Left lung (tissue), 10 donors: ENCODE data around the gene STMP1. TPM values are rescaled to one million over a fixed set of nuclear protein-coding genes. Genes with fewer than 3 reads are reported as not detected.

Source experiments
- ATAC-seq: fragments of 200-7000 bp; cut with Tn5 transposase; one replicate; pipeline ENCODE4 v1.9.1; 2020; ENCODE audit warnings: moderate library complexity
- DNase-seq, 4 donors: peaks; one replicate each; pipeline ENCODE4 v3.0.0-alpha.2; 2013 to 2020
- H3K27ac ChIP-seq, 2 donors: fragments of 200-600 bp; sonication (generic) in 1 of 2; one replicate each; pipeline versions ENCODE4 v1.5.0 to v1.8.0; 2020 to 2021
- H3K27me3 ChIP-seq, 2 donors: fragments of 200-600 bp; sonication (generic) in 1 of 2; one replicate each; pipeline versions ENCODE4 v1.5.0 to v1.8.0; 2020 to 2021
- H3K36me3 ChIP-seq, 2 donors: fragments of 200-600 bp; sonication (generic) in 1 of 2; one replicate each; pipeline versions ENCODE4 v1.5.0 to v1.8.0; 2020 to 2021
- H3K4me1 ChIP-seq, 2 donors: fragments of 200-600 bp; one replicate each; pipeline ENCODE4 v1.8.0; 2021
- H3K4me3 ChIP-seq, 2 donors: fragments of 200-600 bp; sonication (generic) in 1 of 2; one replicate each; pipeline versions ENCODE4 v1.5.0 to v1.8.0; 2020 to 2021; ENCODE audit warnings: mild to moderate bottlenecking in 1 of 2
- H3K9me3 ChIP-seq, 2 donors: fragments of 200-600 bp; sonication (generic) in 1 of 2; one replicate each; pipeline versions ENCODE4 v1.5.0 to v1.8.0; 2020 to 2021
- intact Hi-C, 2 donors: fragments of 100-400 bp; cut with DNase I; formaldehyde crosslinking; loops; one replicate each; pipeline versions ENCODE4 v1.11.2 to v1.14.2; 2022
- polyA plus RNA-seq, 6 donors: library from polyadenylated mRNA; unstranded; fragments of 120-200 nt; gene quantifications; one replicate each; pipeline ENCODE4 v1.2.1, GENCODE V29; 2013; ENCODE audit not compliant: insufficient read length in 6 of 6
- total RNA-seq, 2 donors: library from RNA; stranded (reverse); fragmentation: NEBNext Ultra II Directional; extraction: Animal tissue kit (Norgen Biotek cat#: 25700); gene quantifications; one replicate each; pipeline ENCODE4 v1.2.1, GENCODE V29; 2021
- TF ChIP-seq, protein P1 (sequence below), 2 donors: fragments of 200-600 bp; sonication (generic) in 1 of 2; IDR thresholded peaks; one replicate each; pipeline versions ENCODE4 v1.5.0 to v1.8.0; 2021; ENCODE audit warnings: antibody characterized with exemption in 2 of 2
- donor health status: DM: no; HTN: yes; CAD: no.
- donor health status: DM: no; HTN: no; CAD: no.

The STMP1 gene
- total and polyA plus RNA-seq, 8 donors: 35.0 to 81.6 (median 70.0) TPM

DNA sequence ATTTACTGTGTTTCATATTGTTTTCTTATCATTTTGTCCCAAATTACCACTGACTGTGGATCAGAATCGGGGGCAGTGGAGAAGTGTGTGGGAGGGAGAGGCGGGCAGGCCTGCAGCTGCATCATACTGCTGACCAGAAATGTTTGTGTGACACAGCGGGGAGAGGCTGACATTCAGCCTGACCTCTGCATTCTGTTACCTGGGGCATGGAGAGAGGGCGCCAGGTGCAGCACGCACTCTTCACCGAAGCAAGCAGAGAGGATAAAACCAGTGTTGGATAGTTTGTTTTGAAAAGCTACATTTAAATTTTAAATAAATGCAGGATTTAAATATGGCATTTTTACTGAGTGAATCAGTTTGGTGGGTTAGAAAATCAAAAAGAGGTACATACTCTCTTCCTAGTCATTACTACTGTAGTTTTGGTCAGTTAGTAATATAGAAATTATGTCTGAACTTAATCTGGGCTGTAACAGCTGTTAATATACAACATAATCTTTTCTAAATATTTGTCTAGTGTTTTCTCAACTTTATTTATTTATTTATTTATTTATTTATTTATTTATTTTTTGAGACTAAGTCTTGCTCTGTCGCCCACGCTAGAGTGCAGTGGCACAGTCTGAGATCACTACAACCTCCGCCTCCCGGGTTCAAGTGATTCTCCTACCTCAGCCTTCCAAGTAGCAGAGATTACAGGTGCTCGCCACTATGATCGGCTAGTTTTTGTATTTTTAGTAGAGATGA is 8.8 kb upstream of the STMP1 start:
- TF ChIP-seq, protein P1, sequence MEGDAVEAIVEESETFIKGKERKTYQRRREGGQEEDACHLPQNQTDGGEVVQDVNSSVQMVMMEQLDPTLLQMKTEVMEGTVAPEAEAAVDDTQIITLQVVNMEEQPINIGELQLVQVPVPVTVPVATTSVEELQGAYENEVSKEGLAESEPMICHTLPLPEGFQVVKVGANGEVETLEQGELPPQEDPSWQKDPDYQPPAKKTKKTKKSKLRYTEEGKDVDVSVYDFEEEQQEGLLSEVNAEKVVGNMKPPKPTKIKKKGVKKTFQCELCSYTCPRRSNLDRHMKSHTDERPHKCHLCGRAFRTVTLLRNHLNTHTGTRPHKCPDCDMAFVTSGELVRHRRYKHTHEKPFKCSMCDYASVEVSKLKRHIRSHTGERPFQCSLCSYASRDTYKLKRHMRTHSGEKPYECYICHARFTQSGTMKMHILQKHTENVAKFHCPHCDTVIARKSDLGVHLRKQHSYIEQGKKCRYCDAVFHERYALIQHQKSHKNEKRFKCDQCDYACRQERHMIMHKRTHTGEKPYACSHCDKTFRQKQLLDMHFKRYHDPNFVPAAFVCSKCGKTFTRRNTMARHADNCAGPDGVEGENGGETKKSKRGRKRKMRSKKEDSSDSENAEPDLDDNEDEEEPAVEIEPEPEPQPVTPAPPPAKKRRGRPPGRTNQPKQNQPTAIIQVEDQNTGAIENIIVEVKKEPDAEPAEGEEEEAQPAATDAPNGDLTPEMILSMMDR (IDR thresholded peaks at IDR 0.05): no peak
- peaks cover 0 to 10% of the 10 kb centered on the region in 2 donors for H3K36me3 ChIP-seq
- no peak for DNase-seq
- ATAC-seq: no peak
- H3K4me3 ChIP-seq: no peak overlapping the region
- H3K27ac ChIP-seq: no peak overlapping the region
- intact Hi-C loops: no loop called here
- H3K27me3 ChIP-seq: no peaks in the 10 kb centered on the region
- H3K4me1 ChIP-seq: no peaks in the 10 kb centered on the region
- H3K9me3 ChIP-seq: no peaks in the 10 kb centered on the region

DNA sequence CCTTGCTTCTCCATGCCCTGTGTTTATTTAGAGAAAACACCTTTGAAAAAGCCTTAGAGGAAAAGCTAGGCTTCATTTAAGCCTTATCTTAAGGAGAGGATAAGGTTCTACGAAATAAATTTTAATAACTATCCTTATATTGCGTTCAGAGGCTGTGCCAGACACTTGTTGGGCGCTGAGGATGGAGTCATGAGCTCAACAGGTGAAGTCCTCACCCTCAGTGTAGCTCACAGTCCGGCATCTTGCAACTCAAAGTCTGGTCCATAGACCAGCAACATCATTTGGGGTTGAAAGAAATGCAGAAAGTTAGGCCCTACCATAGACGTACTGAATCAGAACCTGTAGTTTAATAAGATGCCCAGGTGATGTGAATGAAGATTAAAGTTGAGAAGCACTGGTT is 3.8 kb upstream of the STMP1 start:
- H3K4me3 ChIP-seq: no peak overlapping the region
- TF ChIP-seq, protein P1 (IDR thresholded peaks at IDR 0.05): no peak
- H3K36me3 ChIP-seq: no peaks in the 10 kb centered on the region
- ATAC-seq (no peak), DNase-seq (no peak)
- intact Hi-C loops: no loop called here
- H3K9me3 ChIP-seq: no peaks in the 10 kb centered on the region
- no peaks in the 10 kb centered on the region for H3K27me3 ChIP-seq
- peaks cover 6 to 16% of the 10 kb centered on the region in 2 donors for H3K4me1 ChIP-seq
- peak overlapping the region in 1 of 2 donors; percentile 60 for H3K27ac ChIP-seq

GRCh38 chr7:135659159-135659846 is 3.0 kb upstream of the STMP1 start:
- Histone ChIP-seq H3K4me1 (peaks cover 12 to 23% of the 10 kb centered on the region in 2 donors), H3K9me3 (no peaks in the 10 kb centered on the region), H3K4me3 (no peak overlapping the region), H3K27me3 (no peaks in the 10 kb centered on the region), H3K36me3 (no peaks in the 10 kb centered on the region), H3K27ac (peak overlapping the region in 1 of 2 donors; percentile 60)
- intact Hi-C loops: no loop called here
- TF ChIP-seq, protein P1 (IDR thresholded peaks at IDR 0.05): no peak
- DNase-seq (no peak), ATAC-seq (no peak)

DNA sequence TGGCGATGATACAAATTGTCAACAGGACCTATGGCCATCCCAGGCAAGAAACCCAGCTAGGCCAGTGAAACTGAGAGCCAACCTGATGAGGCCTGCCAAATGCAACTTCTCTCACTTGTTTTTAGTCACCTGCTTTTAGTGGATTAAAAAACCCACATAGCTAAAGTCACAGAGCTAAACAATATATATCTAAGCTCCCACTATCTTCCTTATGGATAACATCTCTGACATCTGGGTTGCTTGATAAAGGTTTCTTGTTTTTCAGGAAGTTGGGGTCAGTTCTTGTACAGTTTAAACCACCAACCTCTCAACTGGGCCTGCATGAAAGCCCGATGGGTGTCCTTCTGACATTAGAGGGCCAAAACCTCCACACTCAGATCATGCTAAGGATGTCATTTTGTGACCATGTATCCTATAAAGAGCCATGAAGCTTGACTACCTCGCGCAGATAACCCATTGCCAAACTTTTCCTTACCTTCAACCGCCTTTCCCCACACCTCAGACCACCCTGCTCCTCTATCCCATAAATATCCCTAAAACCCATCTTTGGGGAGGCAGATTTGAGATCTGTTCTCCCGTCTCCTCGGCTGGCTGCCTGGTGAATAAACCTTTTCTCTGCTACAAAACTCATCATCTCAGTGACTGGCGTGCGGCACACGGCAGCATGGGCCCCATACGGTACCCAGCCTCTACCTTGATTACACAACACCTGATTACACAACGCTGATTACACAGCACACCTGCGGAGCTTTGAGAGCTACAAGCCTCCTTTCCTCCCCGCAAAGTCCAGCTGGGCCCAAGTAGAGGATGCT is 797 bp upstream of the STMP1 start:
- intact Hi-C loops: no loop called here
- TF ChIP-seq, protein P1 (IDR thresholded peaks at IDR 0.05): no peak
- Histone ChIP-seq H3K4me3 (peak overlapping the region; percentile 73 to 79), H3K27me3 (no peaks in the 10 kb centered on the region), H3K9me3 (no peaks in the 10 kb centered on the region), H3K27ac (peak overlapping the region; percentile 93 to 94), H3K4me1 (peaks cover 12 to 41% of the 10 kb centered on the region in 2 donors), H3K36me3 (no peaks in the 10 kb centered on the region)
- DNase-seq (peak in 1 of 4 donors; percentile 38), ATAC-seq (peak; percentile 62)

- peak overlapping the region; percentile 73 to 79 for H3K4me3 ChIP-seq
- H3K27me3 ChIP-seq: no peaks in the 10 kb centered on the region
- H3K36me3 ChIP-seq: no peaks in the 10 kb centered on the region
- no peaks in the 10 kb centered on the region for H3K9me3 ChIP-seq
- H3K4me1 ChIP-seq: peaks cover 12 to 46% of the 10 kb centered on the region in 2 donors
- intact Hi-C loops: no loop called here
- H3K27ac ChIP-seq: peak overlapping the region; percentile 93 to 94
- DNase-seq (no peak), ATAC-seq (no peak)
- TF ChIP-seq, protein P1 (IDR thresholded peaks at IDR 0.05): peak in 1 of 2 donors; percentile 81
Measured at GRCh38 chr7:135662123-135662372, 266 bp upstream of the STMP1 start.
